GM12891 (cell line): Measurements from ENCODE around the gene ZBTB4.

Experiments
- DNase-seq: peaks from one replicate; pipeline ENCODE4 v3.0.0; 2011; ENCODE audit warnings: low spot score; ENCODE audit not compliant: insufficient read length
- FAIRE-seq: peaks from 2 replicates; lab custom pipeline; 2011; peaks lifted over from hg19 to GRCh38; lab: Jason Lieb, UNC
- PAX5 ChIP-seq: IDR thresholded peaks from 2 replicates; pipeline ENCODE4 v1.6.1; 2011; ENCODE audit warnings: low read length, moderate library complexity, mild to moderate bottlenecking; ENCODE audit not compliant: insufficient read depth, severe bottlenecking
- POLR2A ChIP-seq: IDR thresholded peaks from 2 replicates; pipeline ENCODE4 v1.6.1; 2011; ENCODE audit warnings: low read depth, low read length, control low read depth
- POLR2AphosphoS5 ChIP-seq: IDR thresholded peaks from 2 replicates; pipeline ENCODE4 v1.6.1; 2011; ENCODE audit warnings: low read depth, low read length, control low read depth
- POU2F2 ChIP-seq: IDR thresholded peaks from 2 replicates; pipeline ENCODE4 v1.6.1; 2011; ENCODE audit warnings: low read depth, mild to moderate bottlenecking, control low read depth, low read length, moderate library complexity
- SPI1 ChIP-seq: IDR thresholded peaks from 2 replicates; pipeline ENCODE4 v1.6.1; 2011; ENCODE audit warnings: low read depth, low read length, control low read depth
- TAF1 ChIP-seq: IDR thresholded peaks from 2 replicates; pipeline ENCODE4 v1.6.1; 2011; ENCODE audit warnings: low read depth, low read length, control low read depth

The ZBTB4 gene

DNA sequence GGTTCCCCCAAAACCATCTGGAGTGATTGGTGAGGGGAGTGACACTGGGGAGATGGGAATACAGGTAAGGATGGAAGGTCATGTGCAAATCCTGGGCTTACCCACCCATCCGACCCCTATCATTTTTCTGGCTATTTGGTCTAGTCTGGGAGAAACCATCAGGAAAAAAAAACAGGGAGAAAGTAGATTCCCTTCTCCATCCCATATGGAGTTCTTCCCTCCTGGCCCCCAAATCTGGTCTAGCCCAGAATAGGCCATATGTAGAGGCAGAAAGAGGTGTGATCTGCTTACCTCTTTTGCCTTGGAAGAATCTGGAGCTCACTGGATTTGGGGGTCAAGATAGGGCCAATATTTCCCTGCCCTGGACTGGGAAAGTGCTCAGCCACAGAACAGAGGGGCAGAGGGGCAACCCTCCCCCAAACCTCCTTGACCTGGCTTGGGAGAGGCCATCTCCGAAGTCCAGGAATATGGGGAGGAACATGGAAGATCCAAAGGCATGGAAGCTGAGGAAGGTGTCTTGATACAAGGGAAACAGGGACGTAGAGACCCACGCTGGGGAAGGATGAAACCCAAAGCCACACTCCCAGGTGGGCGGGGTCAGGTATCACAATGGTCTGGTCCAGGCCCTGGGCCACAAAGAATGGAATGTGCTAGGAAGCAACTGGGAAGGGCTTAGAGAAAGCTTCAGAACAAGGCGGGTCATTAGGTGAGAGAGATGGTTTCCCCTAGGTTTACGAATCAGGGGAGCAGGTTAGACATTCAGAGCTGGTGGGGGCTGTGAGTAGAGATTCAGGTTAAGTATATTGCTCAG is 18.4 kb downstream of the ZBTB4 start:
- no peak for FAIRE-seq
- no peak for DNase-seq
- TF ChIP-seq PAX5 (no peak), TAF1 (no peak), SPI1 (no peak), POU2F2 (no peak), POLR2AphosphoS5 (no peak)

- no peak for DNase-seq
- no peak for FAIRE-seq
- TF ChIP-seq TAF1 (no peak), POLR2A (no peak)
Observed at GRCh38 chr17:7459961-7460545, 19.4 kb downstream of the ZBTB4 start.

- DNase-seq (no peak), FAIRE-seq (no peak)
- no peak for TF ChIP-seq PAX5
- TF ChIP-seq SPI1: no peak
- TF ChIP-seq TAF1: no peak
- no peak for TF ChIP-seq POLR2AphosphoS5
- TF ChIP-seq POU2F2: no peak
- TF ChIP-seq POLR2A: no peak
Observed at GRCh38 chr17:7448461-7448860, 31.0 kb downstream of the ZBTB4 start.

DNA sequence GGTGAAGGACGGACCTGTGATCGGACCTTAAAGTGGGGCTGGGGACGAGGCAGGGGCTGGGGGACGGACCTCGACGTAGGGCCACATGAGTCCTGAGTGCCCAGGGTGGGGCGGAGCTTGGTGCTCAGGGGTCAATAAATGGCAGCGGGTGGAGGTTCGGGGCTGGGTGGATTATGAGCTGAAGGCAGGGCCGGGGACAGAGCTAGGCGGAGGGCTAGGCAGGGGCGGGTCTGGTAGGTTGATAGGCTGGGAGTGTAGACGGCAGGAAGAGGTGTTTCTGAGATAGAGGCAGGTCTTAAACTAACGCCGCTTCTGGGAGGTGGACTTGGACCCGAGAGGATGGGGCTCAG is 33.8 kb downstream of the ZBTB4 start:
- TF ChIP-seq POLR2AphosphoS5 (no peak), POLR2A (no peak), PAX5 (no peak)
- DNase-seq (no peak), FAIRE-seq (peak; percentile 85)

DNA sequence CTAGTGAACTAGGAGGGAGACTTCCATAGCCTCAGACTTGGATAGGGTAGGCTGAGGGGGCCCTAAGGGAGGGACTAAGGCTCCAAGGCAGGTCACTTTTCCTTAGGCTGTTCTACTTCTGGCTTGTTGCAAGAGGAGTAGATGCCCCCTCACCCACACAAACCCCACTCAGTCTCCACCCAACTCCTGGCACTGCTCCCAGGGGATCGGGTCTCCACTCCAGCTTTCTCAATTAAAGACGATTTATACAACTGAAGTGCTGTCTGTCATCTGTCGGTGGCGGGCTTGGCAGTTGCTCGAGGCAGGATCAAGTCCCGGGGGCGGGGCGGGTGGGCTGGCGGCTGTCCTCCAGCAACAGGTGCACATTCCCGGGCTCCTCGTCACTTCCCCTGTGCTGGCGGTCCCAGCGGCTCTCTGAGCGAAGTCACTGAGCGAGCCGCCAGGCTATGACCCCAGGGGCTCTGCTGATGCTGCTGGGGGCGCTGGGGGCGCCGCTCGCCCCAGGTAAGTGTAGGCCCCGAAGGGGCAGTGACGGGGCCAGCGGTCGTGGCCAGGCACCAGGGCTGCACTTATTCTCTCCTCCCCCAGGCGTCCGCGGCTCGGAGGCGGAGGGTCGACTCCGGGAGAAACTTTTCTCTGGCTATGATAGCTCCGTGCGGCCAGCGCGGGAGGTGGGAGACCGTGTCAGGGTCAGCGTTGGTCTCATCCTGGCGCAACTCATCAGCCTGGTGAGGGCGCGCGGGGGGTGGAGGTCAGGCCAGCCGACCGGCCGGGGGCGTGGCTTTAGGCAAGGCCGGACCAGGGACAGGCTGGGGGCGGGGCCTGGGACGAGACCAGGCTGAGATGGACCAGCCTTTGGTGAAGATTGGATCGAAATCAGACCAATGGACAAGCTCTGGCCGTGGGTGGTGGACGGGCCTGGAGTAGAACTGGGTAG is 34.5 kb downstream of the ZBTB4 start, which contains the start of gene CHRNB1:
CHRNB1 (plus strand) TSS at position 380 of the 937 bp plus-strand sequence; CDS start at position 447, 67 bp downstream.
- FAIRE-seq (peak; percentile 84), DNase-seq (no peak)
- TF ChIP-seq SPI1 (no peak), POLR2AphosphoS5 (no peak), POLR2A (no peak), POU2F2 (no peak), PAX5 (no peak)

DNA sequence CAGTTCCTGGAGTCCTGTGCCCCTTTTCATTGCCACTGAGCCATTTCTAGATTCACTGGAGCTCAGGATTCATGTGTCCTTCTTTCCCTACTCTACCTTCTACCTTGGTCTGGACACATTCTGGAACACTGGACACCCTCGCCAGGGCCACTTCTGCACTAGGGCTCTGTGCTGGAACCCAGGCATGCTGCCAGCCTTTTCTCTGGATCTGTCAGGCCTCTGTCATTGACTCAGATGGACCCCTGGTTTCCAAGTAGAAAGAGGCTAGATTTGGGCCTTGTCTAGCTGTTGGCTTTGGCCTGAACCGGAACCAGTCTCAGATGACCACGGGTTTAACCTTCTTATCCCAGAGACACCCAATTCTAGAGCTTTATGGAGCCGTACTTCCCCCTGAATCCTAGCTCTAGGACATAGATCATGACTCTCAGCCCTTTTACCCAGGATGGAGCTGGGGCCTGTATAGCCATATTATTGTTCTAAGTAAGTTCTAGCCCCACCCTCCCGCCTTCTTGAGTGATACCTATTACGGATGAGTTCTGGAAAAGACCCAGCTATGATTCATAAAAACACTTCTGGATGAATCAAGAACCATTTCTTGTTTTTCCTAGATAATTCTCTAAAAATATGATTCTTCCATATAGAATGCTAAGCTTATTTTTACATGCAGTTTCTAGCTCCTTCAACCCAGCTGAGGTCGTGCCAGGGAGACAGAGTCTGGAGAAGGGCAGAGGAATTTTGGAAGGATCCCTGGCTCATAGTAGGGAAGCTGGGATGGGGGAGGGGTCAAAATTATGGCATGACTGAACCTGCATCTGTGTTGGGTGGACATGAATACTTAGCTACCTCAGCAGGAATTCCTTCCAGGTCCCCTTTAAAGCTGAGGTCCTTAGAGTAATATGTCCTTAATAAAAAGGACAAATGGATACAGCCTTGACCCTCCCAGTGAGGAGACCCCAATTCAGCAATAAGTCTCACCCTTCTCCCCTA is 35.6 kb downstream of the ZBTB4 start:
- FAIRE-seq: no peak
- TF ChIP-seq SPI1 (no peak), TAF1 (no peak), PAX5 (no peak), POLR2A (no peak), POLR2AphosphoS5 (no peak), POU2F2 (no peak)
- DNase-seq: no peak

DNA sequence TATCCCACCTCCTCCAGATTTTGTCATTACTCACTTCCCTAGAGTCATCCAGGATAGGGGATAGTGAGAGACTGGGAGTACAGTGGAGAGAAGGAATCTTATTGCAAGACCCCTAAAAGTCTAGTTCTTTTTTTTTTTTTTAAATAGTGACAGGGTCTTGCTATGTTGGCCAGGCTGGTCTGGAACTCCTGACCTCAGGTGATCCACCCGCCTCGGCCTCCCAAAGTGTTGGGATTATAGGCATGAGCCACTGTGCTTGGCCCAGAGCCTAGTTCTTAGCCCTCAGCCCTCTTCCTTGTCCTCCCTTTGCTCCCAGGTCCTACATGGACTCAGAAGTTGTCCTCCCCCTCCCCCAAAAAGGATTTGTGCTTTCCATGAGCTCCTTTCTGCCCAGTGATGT is 37.3 kb downstream of the ZBTB4 start:
- no peak for FAIRE-seq
- no peak for DNase-seq
- TF ChIP-seq SPI1 (no peak), TAF1 (no peak)

GRCh38 chr17:7441266-7441665 is 38.2 kb downstream of the ZBTB4 start:
- FAIRE-seq (no peak), DNase-seq (no peak)
- TF ChIP-seq SPI1: no peak
- TF ChIP-seq TAF1: no peak
- no peak for TF ChIP-seq POLR2AphosphoS5
- no peak for TF ChIP-seq POU2F2
- no peak for TF ChIP-seq POLR2A
- no peak for TF ChIP-seq PAX5

DNA sequence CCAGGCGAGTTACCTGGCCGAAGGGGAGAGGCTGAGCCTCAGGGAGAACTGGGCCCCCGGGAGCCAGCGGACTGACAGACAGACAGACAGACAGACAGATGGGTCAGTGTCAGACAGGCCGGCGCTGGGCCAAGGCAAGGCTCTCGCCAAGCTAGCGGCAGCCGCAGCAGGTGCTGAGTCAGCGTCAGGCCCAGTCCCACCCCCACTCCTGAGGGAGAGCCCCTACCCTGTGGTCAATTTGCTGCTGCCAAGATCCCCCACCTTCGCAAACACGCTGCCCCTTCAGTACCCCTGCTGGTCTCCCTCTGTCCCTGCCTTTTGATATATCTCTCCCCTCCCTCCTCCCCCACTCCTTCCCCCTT is 38.6 kb downstream of the ZBTB4 start:
- TF ChIP-seq TAF1: peak; percentile 38
- no peak for TF ChIP-seq POLR2A
- TF ChIP-seq POU2F2: peak; percentile 36; the same call in 1 of the 2 replicates
- TF ChIP-seq POLR2AphosphoS5: no peak
- DNase-seq (no peak), FAIRE-seq (no peak)
